DND-41 (cell line): ENCODE results near the gene SOD3.

Experiments used
- ATAC-seq: fragments of 200-7000 bp; cut with Tn5 transposase; 3 replicates; pipeline ENCODE4 v1.9.1; 2021; ENCODE audit warnings: low read depth; ENCODE audit not compliant: insufficient read depth
- DNase-seq: peaks from one replicate; pipeline ENCODE4 v3.0.0-alpha.2; 2020
- H2AFZ ChIP-seq: 2 replicates; pipeline ENCODE4 v1.6.0; 2012; ENCODE audit warnings: low read depth, low read length
- H3K27ac ChIP-seq: 2 replicates; pipeline ENCODE4 v1.5.1; 2012; ENCODE audit warnings: low read length, inconsistent platforms
- H3K27me3 ChIP-seq: fragments of 200-600 bp; sonication (generic); 2 replicates; pipeline ENCODE4 v1.6.0; 2012; ENCODE audit warnings: low read length, mild to moderate bottlenecking, inconsistent platforms; ENCODE audit not compliant: insufficient read depth, poor library complexity
- H3K36me3 ChIP-seq: 2 replicates; pipeline ENCODE4 v1.5.1; 2012; ENCODE audit warnings: low read length, inconsistent platforms; ENCODE audit not compliant: insufficient read depth
- H3K4me1 ChIP-seq: 2 replicates; pipeline ENCODE4 v1.5.1; 2012; ENCODE audit warnings: mild to moderate bottlenecking, low read length; ENCODE audit not compliant: insufficient read depth
- H3K4me2 ChIP-seq: 2 replicates; pipeline ENCODE4 v1.6.0; 2012; ENCODE audit warnings: mild to moderate bottlenecking, moderate library complexity, low read length, inconsistent platforms; ENCODE audit not compliant: insufficient read depth
- H3K4me3 ChIP-seq, 2 experiments: fragments of 200-600 bp in 1 of 2; shearing (Covaris generic) in 1 of 2; 2 replicates each; pipeline ENCODE4 v1.5.1; 2012 to 2016; ENCODE audit warnings: inconsistent platforms in 2 of 2, low read length in 2 of 2, mild to moderate bottlenecking in 2 of 2, low read depth in 1 of 2, moderate library complexity in 1 of 2
- H3K79me2 ChIP-seq: 2 replicates; pipeline ENCODE4 v1.6.0; 2012; ENCODE audit warnings: low read length, inconsistent platforms; ENCODE audit not compliant: insufficient read depth
- H3K9ac ChIP-seq: 2 replicates; pipeline ENCODE4 v1.6.0; 2012; ENCODE audit warnings: low read depth, mild to moderate bottlenecking, inconsistent platforms, low read length, moderate library complexity
- H3K9me3 ChIP-seq: 2 replicates; pipeline ENCODE4 v1.5.1; 2012; ENCODE audit warnings: low read length, moderate library complexity, mild to moderate bottlenecking, inconsistent platforms; ENCODE audit not compliant: insufficient read depth, severe bottlenecking
- H4K20me1 ChIP-seq: 2 replicates; pipeline ENCODE4 v1.6.0; 2012; ENCODE audit warnings: low read length; ENCODE audit not compliant: insufficient read depth
- CTCF ChIP-seq: IDR thresholded peaks from 2 replicates; pipeline ENCODE4 v1.5.1; 2012; ENCODE audit warnings: borderline replicate concordance, low read length, moderate library complexity, mild to moderate bottlenecking; ENCODE audit not compliant: poor library complexity, severe bottlenecking; ENCODE audit errors: extremely low read depth
- EZH2 ChIP-seq: IDR thresholded peaks from 3 replicates; pipeline ENCODE4 v1.6.1; 2012; ENCODE audit warnings: borderline replicate concordance, low read depth, mild to moderate bottlenecking, moderate library complexity, low read length, inconsistent platforms; ENCODE audit not compliant: severe bottlenecking

SOD3 gene

DNA sequence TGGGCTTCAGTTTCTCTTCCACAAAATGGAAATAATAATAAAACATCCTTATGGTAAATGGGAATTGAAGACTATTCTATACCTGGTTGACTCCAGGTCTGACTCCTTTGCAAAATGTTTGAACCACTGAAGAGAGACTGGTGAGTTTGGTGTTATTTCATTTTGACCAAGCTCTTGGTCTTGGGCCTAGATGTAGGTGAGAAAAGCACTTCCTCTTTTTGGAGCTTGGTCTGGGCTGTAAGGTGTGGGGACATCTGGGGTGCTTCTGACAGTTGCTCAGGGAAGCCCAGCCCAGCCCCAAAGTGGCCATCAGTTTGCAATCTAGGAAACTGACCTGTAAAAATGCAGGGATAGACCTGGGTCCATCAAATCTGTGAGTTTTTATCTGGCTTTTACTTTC, 26.8 kb upstream of the SOD3 start:
- H3K4me2 ChIP-seq = no peak overlapping the region
- no peaks in the 10 kb centered on the region for H3K79me2 ChIP-seq
- H4K20me1 ChIP-seq = no peaks in the 10 kb centered on the region
- no peaks in the 10 kb centered on the region for H3K27me3 ChIP-seq
- H3K36me3 ChIP-seq = no peaks in the 10 kb centered on the region
- H3K9me3 ChIP-seq = no peaks in the 10 kb centered on the region
- TF ChIP-seq EZH2 = no peak
- TF ChIP-seq CTCF = no peak
- H3K27ac ChIP-seq = no peak overlapping the region
- no peak overlapping the region for H2AFZ ChIP-seq
- H3K9ac ChIP-seq = no peak overlapping the region
- H3K4me3 ChIP-seq = no peak overlapping the region
- no peaks in the 10 kb centered on the region for H3K4me1 ChIP-seq
- ATAC-seq = no peak
- no peak for DNase-seq

DNA sequence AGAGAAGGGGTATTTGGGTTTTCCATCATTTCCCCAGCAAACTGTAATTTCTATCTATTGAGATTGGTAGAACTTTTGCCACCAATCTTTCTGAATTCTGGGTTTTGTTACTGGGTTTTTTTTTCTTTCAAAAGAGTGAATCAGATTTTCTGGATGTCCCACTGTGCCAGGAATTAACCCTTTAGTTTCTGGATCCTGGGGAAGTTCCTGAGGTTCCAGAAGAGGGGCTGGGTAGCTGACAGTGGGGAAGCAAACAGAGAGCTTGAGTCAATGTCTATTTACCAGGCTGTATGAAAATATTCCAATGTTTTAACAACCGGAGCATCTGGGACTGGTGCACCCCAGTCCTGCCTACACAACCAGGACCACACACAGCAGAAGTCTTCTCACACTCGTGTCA, 25.8 kb upstream of the SOD3 start:
- Histone ChIP-seq H3K36me3 (no peaks in the 10 kb centered on the region), H3K9me3 (no peaks in the 10 kb centered on the region), H3K79me2 (no peaks in the 10 kb centered on the region), H3K4me2 (no peak overlapping the region), H2AFZ (no peak overlapping the region), H3K9ac (no peak overlapping the region), H4K20me1 (no peaks in the 10 kb centered on the region), H3K27ac (no peak overlapping the region), H3K4me1 (no peaks in the 10 kb centered on the region), H3K4me3 (no peak overlapping the region), H3K27me3 (no peaks in the 10 kb centered on the region)
- no peak for ATAC-seq
- DNase-seq = no peak
- TF ChIP-seq CTCF (no peak), EZH2 (no peak)

DNA sequence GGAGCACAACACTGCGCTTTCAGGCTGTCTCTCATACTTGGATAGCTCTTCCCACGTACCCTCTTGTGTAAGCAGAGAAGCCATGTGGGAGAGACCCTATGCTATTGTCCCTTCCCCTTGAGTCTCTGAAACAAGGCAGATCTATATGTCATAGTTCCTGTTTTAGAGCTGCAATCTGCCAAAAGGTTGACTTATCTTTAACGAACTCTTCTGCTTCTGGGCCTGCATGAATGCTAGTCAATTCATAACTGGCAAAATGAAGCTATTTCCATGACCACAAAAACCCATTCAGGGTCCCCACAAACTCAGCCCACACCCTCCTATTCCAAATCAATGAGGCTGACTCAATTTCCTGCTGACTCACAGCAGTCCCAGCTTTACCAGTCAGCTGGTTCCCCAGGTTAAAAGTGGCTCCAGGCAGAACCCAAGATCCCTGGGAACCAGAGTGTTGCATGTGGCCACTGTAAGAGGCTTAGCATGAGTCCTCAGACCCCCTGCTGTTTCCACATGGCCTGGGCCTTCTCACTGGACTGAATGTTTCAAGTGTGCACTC, 25.3 kb upstream of the SOD3 start:
- no peaks in the 10 kb centered on the region for H3K27me3 ChIP-seq
- no peak overlapping the region for H2AFZ ChIP-seq
- H3K79me2 ChIP-seq = no peaks in the 10 kb centered on the region
- H3K36me3 ChIP-seq = no peaks in the 10 kb centered on the region
- TF ChIP-seq CTCF = no peak
- TF ChIP-seq EZH2 = no peak
- no peaks in the 10 kb centered on the region for H3K4me1 ChIP-seq
- H3K4me2 ChIP-seq = no peak overlapping the region
- DNase-seq (no peak), ATAC-seq (no peak)
- no peak overlapping the region for H3K9ac ChIP-seq
- H3K9me3 ChIP-seq = no peaks in the 10 kb centered on the region
- H4K20me1 ChIP-seq = no peaks in the 10 kb centered on the region
- no peak overlapping the region for H3K27ac ChIP-seq
- H3K4me3 ChIP-seq = no peak overlapping the region

DNA sequence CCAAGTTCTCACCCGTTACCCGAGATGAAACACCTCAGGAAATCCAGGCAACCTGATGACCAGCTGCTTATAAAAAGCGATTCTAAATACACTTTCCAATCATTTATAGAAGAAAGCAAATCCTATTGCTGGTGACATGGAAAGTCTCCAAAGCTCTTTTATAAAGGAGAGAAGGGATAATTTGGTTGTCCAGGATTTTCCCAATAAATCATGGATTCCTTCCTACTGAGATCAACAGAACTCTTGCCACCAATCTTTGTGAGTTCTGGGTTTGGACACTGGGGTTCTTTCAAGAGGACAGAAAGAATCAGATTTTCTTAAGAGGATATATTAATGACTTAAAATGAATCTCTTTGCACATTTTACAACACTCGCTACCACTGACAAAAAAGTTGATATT, 24.7 kb upstream of the SOD3 start:
- no peak for DNase-seq
- no peak overlapping the region for H3K9ac ChIP-seq
- no peak for ATAC-seq
- TF ChIP-seq EZH2 (no peak), CTCF (no peak)
- no peaks in the 10 kb centered on the region for H3K36me3 ChIP-seq
- H3K4me3 ChIP-seq = no peak overlapping the region
- H3K4me2 ChIP-seq = no peak overlapping the region
- H3K79me2 ChIP-seq = no peaks in the 10 kb centered on the region
- no peak overlapping the region for H3K27ac ChIP-seq
- no peaks in the 10 kb centered on the region for H3K4me1 ChIP-seq
- H2AFZ ChIP-seq = no peak overlapping the region
- H4K20me1 ChIP-seq = no peaks in the 10 kb centered on the region
- H3K9me3 ChIP-seq = no peaks in the 10 kb centered on the region
- H3K27me3 ChIP-seq = no peaks in the 10 kb centered on the region
